ENCODE data around the gene BBS10. TPM values are rescaled to one million over a fixed set of nuclear protein-coding genes. Genes with fewer than 3 reads are reported as not detected.

Gene BBS10
- total and polyA plus RNA-seq, 4 donors: 4.1 to 8.9 (median 7.4) TPM

- Histone ChIP-seq H3K4me1 (ENCODE audit: control insufficient read depth in 1 of 2, insufficient read depth in 2 of 2, low read length in 2 of 2) (no peaks in the 10 kb centered on the region), H3K27me3 (ENCODE audit: control insufficient read depth in 1 of 2, insufficient read depth in 2 of 2, low read length in 1 of 2) (no peaks in the 10 kb centered on the region), H3K36me3 (ENCODE audit: control insufficient read depth in 1 of 2, insufficient read depth in 2 of 2, low read length in 1 of 2) (no peaks in the 10 kb centered on the region), H3K9me3 (ENCODE audit: control insufficient read depth, low read length) (no peaks in the 10 kb centered on the region), H3K27ac (ENCODE audit: low read depth in 1 of 2, low read length in 2 of 2) (no peak overlapping the region), H3K4me3 (ENCODE audit: low read length in 2 of 2) (no peak overlapping the region)
- no peak for DNase-seq
- intact Hi-C loops (cut with DNase I): no loop called here
- 88 to 97% methylated on average over 1 of the region's 1 CpG for WGBS, 2 donors
- ATAC-seq (ENCODE audit: low FRiP score): no peak
Observed at GRCh38 chr12:76317976-76318375, 30.2 kb downstream of the BBS10 start.

GRCh38 chr12:76316468-76316867, 31.7 kb downstream of the BBS10 start:
- 81 to 83% methylated on average over 7 of the region's 7 CpGs for WGBS, 2 donors
- H3K27me3 ChIP-seq (ENCODE audit: control insufficient read depth in 1 of 2, insufficient read depth in 2 of 2, low read length in 1 of 2): no peaks in the 10 kb centered on the region
- DNase-seq (no peak), ATAC-seq (ENCODE audit: low FRiP score) (no peak)
- no peaks in the 10 kb centered on the region for H3K4me1 ChIP-seq (ENCODE audit: control insufficient read depth in 1 of 2, insufficient read depth in 2 of 2, low read length in 2 of 2)
- H3K36me3 ChIP-seq (ENCODE audit: control insufficient read depth in 1 of 2, insufficient read depth in 2 of 2, low read length in 1 of 2): no peaks in the 10 kb centered on the region
- intact Hi-C loops (cut with DNase I): no loop called here
- no peak overlapping the region for H3K4me3 ChIP-seq (ENCODE audit: low read length in 2 of 2)
- no peaks in the 10 kb centered on the region for H3K9me3 ChIP-seq (ENCODE audit: control insufficient read depth, low read length)
- H3K27ac ChIP-seq (ENCODE audit: low read depth in 1 of 2, low read length in 2 of 2): no peak overlapping the region

GRCh38 chr12:76313299-76313698, 34.9 kb downstream of the BBS10 start:
- H3K27me3 ChIP-seq (ENCODE audit: control insufficient read depth in 1 of 2, insufficient read depth in 2 of 2, low read length in 1 of 2): no peaks in the 10 kb centered on the region
- no peak for ATAC-seq (ENCODE audit: low FRiP score)
- intact Hi-C loops (cut with DNase I): no loop called here

GRCh38 chr12:76312315-76312714, 35.9 kb downstream of the BBS10 start:
- DNase-seq: no peak
- WGBS, 2 donors: 64 to 65% methylated on average over 7 of the region's 7 CpGs
- no peaks in the 10 kb centered on the region for H3K36me3 ChIP-seq (ENCODE audit: control insufficient read depth in 1 of 2, insufficient read depth in 2 of 2, low read length in 1 of 2)
- no peak for ATAC-seq (ENCODE audit: low FRiP score)
- H3K4me3 ChIP-seq (ENCODE audit: low read length in 2 of 2): no peak overlapping the region
- H3K9me3 ChIP-seq (ENCODE audit: control insufficient read depth, low read length): no peaks in the 10 kb centered on the region
- no peaks in the 10 kb centered on the region for H3K4me1 ChIP-seq (ENCODE audit: control insufficient read depth in 1 of 2, insufficient read depth in 2 of 2, low read length in 2 of 2)
- no peak overlapping the region for H3K27ac ChIP-seq (ENCODE audit: low read depth in 1 of 2, low read length in 2 of 2)
- H3K27me3 ChIP-seq (ENCODE audit: control insufficient read depth in 1 of 2, insufficient read depth in 2 of 2, low read length in 1 of 2): no peaks in the 10 kb centered on the region
- intact Hi-C loops (cut with DNase I): no loop called here

More at GRCh38 chr12:76313299-76313698, 34.9 kb downstream of the BBS10 start:
- Histone ChIP-seq H3K4me1 (ENCODE audit: control insufficient read depth in 1 of 2, insufficient read depth in 2 of 2, low read length in 2 of 2) (no peaks in the 10 kb centered on the region), H3K27ac (ENCODE audit: low read depth in 1 of 2, low read length in 2 of 2) (no peak overlapping the region), H3K4me3 (ENCODE audit: low read length in 2 of 2) (no peak overlapping the region), H3K9me3 (ENCODE audit: control insufficient read depth, low read length) (no peaks in the 10 kb centered on the region), H3K36me3 (ENCODE audit: control insufficient read depth in 1 of 2, insufficient read depth in 2 of 2, low read length in 1 of 2) (no peaks in the 10 kb centered on the region)
- 65 to 67% methylated on average over 9 of the region's 9 CpGs for WGBS, 2 donors
- no peak for DNase-seq

GRCh38 chr12:76311796-76312195, 36.4 kb downstream of the BBS10 start:
- Histone ChIP-seq H3K36me3 (ENCODE audit: control insufficient read depth in 1 of 2, insufficient read depth in 2 of 2, low read length in 1 of 2) (no peaks in the 10 kb centered on the region), H3K4me1 (ENCODE audit: control insufficient read depth in 1 of 2, insufficient read depth in 2 of 2, low read length in 2 of 2) (no peaks in the 10 kb centered on the region), H3K27ac (ENCODE audit: low read depth in 1 of 2, low read length in 2 of 2) (no peak overlapping the region), H3K9me3 (ENCODE audit: control insufficient read depth, low read length) (no peaks in the 10 kb centered on the region), H3K27me3 (ENCODE audit: control insufficient read depth in 1 of 2, insufficient read depth in 2 of 2, low read length in 1 of 2) (no peaks in the 10 kb centered on the region), H3K4me3 (ENCODE audit: low read length in 2 of 2) (no peak overlapping the region)
- 88 to 92% methylated on average over 3 of the region's 3 CpGs for WGBS, 2 donors
- DNase-seq (no peak), ATAC-seq (ENCODE audit: low FRiP score) (no peak)
- intact Hi-C loops (cut with DNase I): no loop called here

GRCh38 chr12:76310110-76310509, 38.1 kb downstream of the BBS10 start:
- Histone ChIP-seq H3K9me3 (ENCODE audit: control insufficient read depth, low read length) (no peaks in the 10 kb centered on the region), H3K27me3 (ENCODE audit: control insufficient read depth in 1 of 2, insufficient read depth in 2 of 2, low read length in 1 of 2) (no peaks in the 10 kb centered on the region), H3K27ac (ENCODE audit: low read depth in 1 of 2, low read length in 2 of 2) (no peak overlapping the region), H3K4me3 (ENCODE audit: low read length in 2 of 2) (no peak overlapping the region), H3K36me3 (ENCODE audit: control insufficient read depth in 1 of 2, insufficient read depth in 2 of 2, low read length in 1 of 2) (no peaks in the 10 kb centered on the region), H3K4me1 (ENCODE audit: control insufficient read depth in 1 of 2, insufficient read depth in 2 of 2, low read length in 2 of 2) (no peaks in the 10 kb centered on the region)
- intact Hi-C loops (cut with DNase I): no loop called here
- no peak for ATAC-seq (ENCODE audit: low FRiP score)
- DNase-seq: no peak

GRCh38 chr12:76308866-76309265, 39.3 kb downstream of the BBS10 start:
- H3K9me3 ChIP-seq (ENCODE audit: control insufficient read depth, low read length): no peaks in the 10 kb centered on the region
- no peak overlapping the region for H3K27ac ChIP-seq (ENCODE audit: low read depth in 1 of 2, low read length in 2 of 2)
- ATAC-seq (ENCODE audit: low FRiP score) (no peak), DNase-seq (no peak)
- H3K4me1 ChIP-seq (ENCODE audit: control insufficient read depth in 1 of 2, insufficient read depth in 2 of 2, low read length in 2 of 2): no peaks in the 10 kb centered on the region
- intact Hi-C loops (cut with DNase I): no loop called here
- H3K27me3 ChIP-seq (ENCODE audit: control insufficient read depth in 1 of 2, insufficient read depth in 2 of 2, low read length in 1 of 2): no peaks in the 10 kb centered on the region
- 17 to 28% methylated on average over 3 of the region's 3 CpGs for WGBS, 2 donors
- H3K4me3 ChIP-seq (ENCODE audit: low read length in 2 of 2): no peak overlapping the region
- no peaks in the 10 kb centered on the region for H3K36me3 ChIP-seq (ENCODE audit: control insufficient read depth in 1 of 2, insufficient read depth in 2 of 2, low read length in 1 of 2)

GRCh38 chr12:76307083-76307482, 41.1 kb downstream of the BBS10 start:
- 92 to 95% methylated on average over 1 of the region's 1 CpG for WGBS, 2 donors
- no peak for ATAC-seq (ENCODE audit: low FRiP score)
- Histone ChIP-seq H3K4me3 (ENCODE audit: low read length in 2 of 2) (no peak overlapping the region), H3K9me3 (ENCODE audit: control insufficient read depth, low read length) (no peaks in the 10 kb centered on the region), H3K36me3 (ENCODE audit: control insufficient read depth in 1 of 2, insufficient read depth in 2 of 2, low read length in 1 of 2) (no peaks in the 10 kb centered on the region), H3K4me1 (ENCODE audit: control insufficient read depth in 1 of 2, insufficient read depth in 2 of 2, low read length in 2 of 2) (no peaks in the 10 kb centered on the region), H3K27me3 (ENCODE audit: control insufficient read depth in 1 of 2, insufficient read depth in 2 of 2, low read length in 1 of 2) (no peaks in the 10 kb centered on the region), H3K27ac (ENCODE audit: low read depth in 1 of 2, low read length in 2 of 2) (no peak overlapping the region)
- DNase-seq: no peak
- intact Hi-C loops (cut with DNase I): no loop called here

GRCh38 chr12:76303989-76304460, 44.2 kb downstream of the BBS10 start:
- ATAC-seq (ENCODE audit: low FRiP score) (no peak), DNase-seq (no peak)
- H3K9me3 ChIP-seq (ENCODE audit: control insufficient read depth, low read length): no peaks in the 10 kb centered on the region
- H3K27me3 ChIP-seq (ENCODE audit: control insufficient read depth in 1 of 2, insufficient read depth in 2 of 2, low read length in 1 of 2): no peaks in the 10 kb centered on the region
- H3K27ac ChIP-seq (ENCODE audit: low read depth in 1 of 2, low read length in 2 of 2): no peak overlapping the region
- WGBS, 2 donors: 82 to 84% methylated on average over 6 of the region's 6 CpGs
- no peaks in the 10 kb centered on the region for H3K4me1 ChIP-seq (ENCODE audit: control insufficient read depth in 1 of 2, insufficient read depth in 2 of 2, low read length in 2 of 2)
- no peak overlapping the region for H3K4me3 ChIP-seq (ENCODE audit: low read length in 2 of 2)
- intact Hi-C loops (cut with DNase I): no loop called here
- no peaks in the 10 kb centered on the region for H3K36me3 ChIP-seq (ENCODE audit: control insufficient read depth in 1 of 2, insufficient read depth in 2 of 2, low read length in 1 of 2)

Measured in aorta (tissue), 5 donors.